ENCODE data around the gene LHPP. TPM values are rescaled to one million over a fixed set of nuclear protein-coding genes. Genes with fewer than 3 reads are reported as not detected.

The LHPP gene
- total RNA-seq, 1 donor from 2014 or later, result 15.3 TPM

- Mint-ChIP-seq H3K36me3 (ENCODE audit: low read depth) (peaks cover 2% of the 10 kb centered on the region), H3K4me1 (ENCODE audit: low read depth) (peaks cover 8% of the 10 kb centered on the region), H3K27ac (ENCODE audit: unreplicated experiment) (no peak overlapping the region), H3K27me3 (ENCODE audit: low read depth) (peaks cover 22% of the 10 kb centered on the region), H3K9me3 (ENCODE audit: low read depth) (no peaks in the 10 kb centered on the region), H3K4me3 (ENCODE audit: unreplicated experiment) (no peak overlapping the region)
- TF ChIP-seq, protein P1, sequence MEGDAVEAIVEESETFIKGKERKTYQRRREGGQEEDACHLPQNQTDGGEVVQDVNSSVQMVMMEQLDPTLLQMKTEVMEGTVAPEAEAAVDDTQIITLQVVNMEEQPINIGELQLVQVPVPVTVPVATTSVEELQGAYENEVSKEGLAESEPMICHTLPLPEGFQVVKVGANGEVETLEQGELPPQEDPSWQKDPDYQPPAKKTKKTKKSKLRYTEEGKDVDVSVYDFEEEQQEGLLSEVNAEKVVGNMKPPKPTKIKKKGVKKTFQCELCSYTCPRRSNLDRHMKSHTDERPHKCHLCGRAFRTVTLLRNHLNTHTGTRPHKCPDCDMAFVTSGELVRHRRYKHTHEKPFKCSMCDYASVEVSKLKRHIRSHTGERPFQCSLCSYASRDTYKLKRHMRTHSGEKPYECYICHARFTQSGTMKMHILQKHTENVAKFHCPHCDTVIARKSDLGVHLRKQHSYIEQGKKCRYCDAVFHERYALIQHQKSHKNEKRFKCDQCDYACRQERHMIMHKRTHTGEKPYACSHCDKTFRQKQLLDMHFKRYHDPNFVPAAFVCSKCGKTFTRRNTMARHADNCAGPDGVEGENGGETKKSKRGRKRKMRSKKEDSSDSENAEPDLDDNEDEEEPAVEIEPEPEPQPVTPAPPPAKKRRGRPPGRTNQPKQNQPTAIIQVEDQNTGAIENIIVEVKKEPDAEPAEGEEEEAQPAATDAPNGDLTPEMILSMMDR (IDR thresholded peaks at IDR 0.05), result no peak
- no peak for DNase-seq (ENCODE audit: low spot score)
Measured at GRCh38 chr10:124459395-124459794, 2.2 kb upstream of the LHPP start.

DNA sequence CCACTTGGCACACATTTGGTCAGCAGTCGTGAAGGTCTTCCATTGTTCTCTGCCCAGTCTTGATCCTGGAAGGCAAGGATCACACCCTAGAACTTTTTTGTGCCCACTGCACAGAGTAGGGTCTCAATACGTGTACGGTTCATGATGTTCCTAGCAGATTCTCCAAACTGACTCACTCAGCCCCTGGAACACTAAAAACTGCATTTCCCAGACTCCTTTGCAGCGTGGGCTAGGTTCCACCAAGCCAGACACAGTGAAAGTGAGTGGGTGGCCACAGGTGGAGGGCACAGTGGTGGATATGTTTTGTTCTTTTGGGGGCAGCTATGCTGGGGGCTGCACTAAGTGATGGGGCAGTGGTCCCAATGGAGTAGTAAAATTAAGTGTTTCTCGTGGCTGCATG, 1.5 kb upstream of the LHPP start:
- peaks cover 12% of the 10 kb centered on the region for H3K4me1 Mint-ChIP-seq (ENCODE audit: low read depth)
- TF ChIP-seq, protein P1 (IDR thresholded peaks at IDR 0.05), result no peak
- no peak for DNase-seq (ENCODE audit: low spot score)
- H3K4me3 Mint-ChIP-seq (ENCODE audit: unreplicated experiment), result no peak overlapping the region
- H3K9me3 Mint-ChIP-seq (ENCODE audit: low read depth), result no peaks in the 10 kb centered on the region
- no peak overlapping the region for H3K27ac Mint-ChIP-seq (ENCODE audit: unreplicated experiment)
- peaks cover 2% of the 10 kb centered on the region for H3K36me3 Mint-ChIP-seq (ENCODE audit: low read depth)
- peaks cover 15% of the 10 kb centered on the region for H3K27me3 Mint-ChIP-seq (ENCODE audit: low read depth)

DNA sequence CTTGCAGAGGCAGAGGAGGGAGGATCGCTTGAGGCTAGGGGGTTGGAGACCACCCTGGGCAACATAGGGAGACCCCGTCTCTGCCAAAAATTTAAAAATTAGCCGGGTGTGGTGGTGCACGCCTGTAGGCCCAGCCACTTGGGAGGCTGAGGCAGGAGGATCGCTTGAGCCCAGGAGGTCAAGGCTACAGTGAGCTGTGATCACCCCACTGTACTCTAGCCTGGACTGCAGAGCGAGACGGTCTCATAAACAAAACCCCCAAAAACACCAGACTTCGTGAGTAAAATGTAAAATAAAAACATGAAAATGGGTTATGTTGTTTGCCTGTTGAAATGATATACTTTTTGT, 699 bp downstream of the LHPP start:
- peaks cover 16% of the 10 kb centered on the region for H3K4me1 Mint-ChIP-seq (ENCODE audit: low read depth)

DNA sequence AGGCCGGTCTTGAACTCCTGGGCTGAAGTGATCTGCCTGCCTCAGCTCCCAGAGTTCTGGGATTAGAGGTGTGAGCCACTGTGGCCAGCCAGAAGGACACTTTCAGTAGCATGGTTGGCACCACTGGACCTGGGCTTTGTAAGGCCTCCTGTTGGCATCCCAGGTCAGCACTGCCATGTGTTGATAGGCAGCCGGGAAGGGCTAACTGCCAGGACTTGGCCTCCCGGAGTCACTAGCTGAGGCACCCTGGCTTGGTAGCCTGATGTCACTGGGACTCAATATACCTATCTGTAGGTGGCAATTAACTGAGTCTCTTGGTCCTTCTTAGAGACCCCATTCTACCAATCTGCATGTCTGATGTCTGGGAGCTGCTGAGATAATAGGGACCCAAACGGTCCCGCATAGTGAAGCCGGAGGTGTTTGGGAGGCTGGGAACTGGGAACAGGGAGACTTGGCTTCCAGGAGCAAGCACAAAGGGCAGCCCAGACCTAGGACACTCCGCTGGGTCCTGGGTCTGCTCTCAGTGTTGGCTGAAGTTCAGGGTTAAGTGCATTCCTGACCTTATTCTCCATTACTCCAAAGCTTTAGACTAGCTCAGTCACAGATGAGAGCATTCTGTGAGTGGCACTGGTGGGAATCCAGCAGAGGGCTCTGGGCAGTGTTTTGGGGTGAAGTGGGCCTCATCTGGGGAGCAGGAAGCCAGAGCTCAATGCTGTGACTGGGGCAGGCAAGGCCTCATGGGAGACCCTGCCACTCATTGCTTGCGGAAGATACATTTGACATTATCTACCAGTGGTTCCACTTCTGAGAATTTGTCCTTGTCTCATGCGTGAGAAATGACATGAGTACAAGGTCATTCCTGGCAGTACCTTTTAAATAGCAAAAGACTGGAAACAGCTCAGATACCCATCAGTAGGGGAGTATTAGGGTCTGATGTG, 2.7 kb downstream of the LHPP start:
- DNase-seq (ENCODE audit: low spot score), result no peak
- Mint-ChIP-seq H3K27ac (ENCODE audit: unreplicated experiment) (no peak overlapping the region), H3K4me3 (ENCODE audit: unreplicated experiment) (no peak overlapping the region), H3K27me3 (ENCODE audit: low read depth) (no peaks in the 10 kb centered on the region), H3K4me1 (ENCODE audit: low read depth) (peaks cover 16% of the 10 kb centered on the region), H3K36me3 (ENCODE audit: low read depth) (no peaks in the 10 kb centered on the region), H3K9me3 (ENCODE audit: low read depth) (no peaks in the 10 kb centered on the region)
- TF ChIP-seq, protein P1 (IDR thresholded peaks at IDR 0.05), result no peak

More for the DNA sequence above, 699 bp downstream of the LHPP start:
- H3K36me3 Mint-ChIP-seq (ENCODE audit: low read depth), result no peaks in the 10 kb centered on the region
- peak overlapping the region; percentile 84 for H3K4me3 Mint-ChIP-seq (ENCODE audit: unreplicated experiment)
- peaks cover 2% of the 10 kb centered on the region for H3K27me3 Mint-ChIP-seq (ENCODE audit: low read depth)
- no peak overlapping the region for H3K27ac Mint-ChIP-seq (ENCODE audit: unreplicated experiment)
- no peak for DNase-seq (ENCODE audit: low spot score)
- TF ChIP-seq, protein P1 (IDR thresholded peaks at IDR 0.05), result no peak
- no peaks in the 10 kb centered on the region for H3K9me3 Mint-ChIP-seq (ENCODE audit: low read depth)

GRCh38 chr10:124465003-124465776, 3.6 kb downstream of the LHPP start:
- no peaks in the 10 kb centered on the region for H3K9me3 Mint-ChIP-seq (ENCODE audit: low read depth)
- no peaks in the 10 kb centered on the region for H3K27me3 Mint-ChIP-seq (ENCODE audit: low read depth)
- no peak for DNase-seq (ENCODE audit: low spot score)
- TF ChIP-seq, protein P1 (IDR thresholded peaks at IDR 0.05), result no peak
- no peak overlapping the region for H3K4me3 Mint-ChIP-seq (ENCODE audit: unreplicated experiment)
- H3K27ac Mint-ChIP-seq (ENCODE audit: unreplicated experiment), result no peak overlapping the region
- H3K4me1 Mint-ChIP-seq (ENCODE audit: low read depth), result peaks cover 16% of the 10 kb centered on the region
- no peaks in the 10 kb centered on the region for H3K36me3 Mint-ChIP-seq (ENCODE audit: low read depth)
